Mammary epithelial cell (primary cell): ENCODE results near the gene SPACA7.
"Not testable (repeated sequence)": the region's sequence is repeated elsewhere in the genome, so short reads cannot be mapped to it uniquely, and the experiment has no call there.

Experiments
- EZH2 ChIP-seq: IDR thresholded peaks from 2 replicates; pipeline ENCODE4 v1.6.1; 2012; ENCODE audit warnings: low read length, inconsistent platforms, borderline replicate concordance
- TF ChIP-seq, protein P1 (sequence below), 2 donors: IDR thresholded peaks in 1 of 2; conservative IDR thresholded peaks in 1 of 2; 2 replicates each; pipeline ENCODE4 v1.5.1; 2011 to 2012; ENCODE audit warnings: inconsistent platforms in 2 of 2, low read length in 2 of 2, mild to moderate bottlenecking in 2 of 2, control low read depth in 1 of 2, low read depth in 1 of 2; ENCODE audit not compliant: insufficient read depth in 1 of 2; ENCODE audit errors: extremely low read depth in 1 of 2

DNA sequence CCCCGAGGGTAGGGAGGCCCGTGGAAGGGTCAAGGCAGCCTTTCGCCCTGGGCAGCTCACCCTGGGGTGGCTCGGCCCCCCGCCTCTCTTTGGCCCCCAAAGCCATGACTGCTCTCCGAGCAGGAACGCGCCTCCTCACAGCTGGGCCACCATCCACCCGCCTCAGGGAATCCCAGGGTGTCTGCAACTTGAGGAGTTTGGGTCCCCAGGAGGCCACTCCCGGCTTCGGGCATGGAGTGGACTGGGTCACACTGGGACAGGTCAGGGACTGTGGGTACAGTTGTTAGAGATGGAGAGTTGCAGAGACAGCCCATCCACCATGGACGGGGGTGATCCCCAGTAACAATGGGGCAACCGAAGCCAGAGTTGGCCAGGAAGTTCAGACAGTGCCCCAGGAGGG is 19.8 kb downstream of the SPACA7 start:
- TF ChIP-seq, protein P1, sequence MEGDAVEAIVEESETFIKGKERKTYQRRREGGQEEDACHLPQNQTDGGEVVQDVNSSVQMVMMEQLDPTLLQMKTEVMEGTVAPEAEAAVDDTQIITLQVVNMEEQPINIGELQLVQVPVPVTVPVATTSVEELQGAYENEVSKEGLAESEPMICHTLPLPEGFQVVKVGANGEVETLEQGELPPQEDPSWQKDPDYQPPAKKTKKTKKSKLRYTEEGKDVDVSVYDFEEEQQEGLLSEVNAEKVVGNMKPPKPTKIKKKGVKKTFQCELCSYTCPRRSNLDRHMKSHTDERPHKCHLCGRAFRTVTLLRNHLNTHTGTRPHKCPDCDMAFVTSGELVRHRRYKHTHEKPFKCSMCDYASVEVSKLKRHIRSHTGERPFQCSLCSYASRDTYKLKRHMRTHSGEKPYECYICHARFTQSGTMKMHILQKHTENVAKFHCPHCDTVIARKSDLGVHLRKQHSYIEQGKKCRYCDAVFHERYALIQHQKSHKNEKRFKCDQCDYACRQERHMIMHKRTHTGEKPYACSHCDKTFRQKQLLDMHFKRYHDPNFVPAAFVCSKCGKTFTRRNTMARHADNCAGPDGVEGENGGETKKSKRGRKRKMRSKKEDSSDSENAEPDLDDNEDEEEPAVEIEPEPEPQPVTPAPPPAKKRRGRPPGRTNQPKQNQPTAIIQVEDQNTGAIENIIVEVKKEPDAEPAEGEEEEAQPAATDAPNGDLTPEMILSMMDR (conservative IDR thresholded peaks at IDR 0.05 in 1 of 2, IDR thresholded peaks at IDR 0.05 in 1 of 2; ENCODE audit: extremely low read depth in 1 of 2, insufficient read depth in 1 of 2, low read depth in 1 of 2, low read length in 2 of 2), result not testable (repeated sequence)
- TF ChIP-seq EZH2, result not testable (repeated sequence)
